ENCODE results near the gene KRT72. TPM values are rescaled to one million over a fixed set of nuclear protein-coding genes. Genes with fewer than 3 reads are reported as not detected.

The KRT72 gene
- total RNA-seq, 3 donors from 2014 or later: not detected

- Histone ChIP-seq H3K9me3 (no peaks in the 10 kb centered on the region), H3K4me3 (no peak overlapping the region), H3K4me1 (no peaks in the 10 kb centered on the region), H3K27me3 (no peaks in the 10 kb centered on the region), H3K36me3 (no peaks in the 10 kb centered on the region), H3K27ac (no peak overlapping the region)
- intact Hi-C loops (cut with DNase I; ENCODE audit: low total_unique reads): no loop called here
- TF ChIP-seq CTCF (IDR thresholded peaks at IDR 0.05) (no peak), POLR2AphosphoS5 (IDR thresholded peaks at IDR 0.05) (no peak), POLR2A (IDR thresholded peaks at IDR 0.05) (no peak)
- DNase-seq (ENCODE audit: low spot score in 2 of 2): no peak
Observed at GRCh38 chr12:52622349-52622748, 21.1 kb upstream of the KRT72 start.

- no peak overlapping the region for H3K4me3 ChIP-seq
- no peak overlapping the region for H3K27ac ChIP-seq
- TF ChIP-seq POLR2A (IDR thresholded peaks at IDR 0.05) (no peak), POLR2AphosphoS5 (IDR thresholded peaks at IDR 0.05) (no peak), CTCF (IDR thresholded peaks at IDR 0.05) (no peak)
- no peaks in the 10 kb centered on the region for H3K4me1 ChIP-seq
- no peak for DNase-seq (ENCODE audit: low spot score in 2 of 2)
- H3K36me3 ChIP-seq: no peaks in the 10 kb centered on the region
- intact Hi-C loops (cut with DNase I; ENCODE audit: low total_unique reads): no loop called here
- no peaks in the 10 kb centered on the region for H3K9me3 ChIP-seq
- no peaks in the 10 kb centered on the region for H3K27me3 ChIP-seq
Observed at GRCh38 chr12:52618866-52619265, 17.6 kb upstream of the KRT72 start.

GRCh38 chr12:52618216-52618615 is 17.0 kb upstream of the KRT72 start, which contains the start of gene KRT73:
Gene KRT73, minus strand, starts transcription at chr12:52618559. Its CDS starts 35 bp downstream, at chr12:52618524.
- no peak for DNase-seq (ENCODE audit: low spot score in 2 of 2)

GRCh38 chr12:52617403-52617785 is 16.1 kb upstream of the KRT72 start:
- Histone ChIP-seq H3K27ac (no peak overlapping the region), H3K4me3 (no peak overlapping the region), H3K4me1 (no peaks in the 10 kb centered on the region), H3K9me3 (no peaks in the 10 kb centered on the region), H3K27me3 (no peaks in the 10 kb centered on the region), H3K36me3 (no peaks in the 10 kb centered on the region)
- no peak for DNase-seq (ENCODE audit: low spot score in 2 of 2)
- TF ChIP-seq POLR2AphosphoS5 (IDR thresholded peaks at IDR 0.05) (no peak), CTCF (IDR thresholded peaks at IDR 0.05) (no peak), POLR2A (IDR thresholded peaks at IDR 0.05) (no peak)
- intact Hi-C loops (cut with DNase I; ENCODE audit: low total_unique reads): no loop called here

More at GRCh38 chr12:52618216-52618615, 17.0 kb upstream of the KRT72 start, which contains the start of gene KRT73:
- no peak within 1 kb of the TSS for H3K4me3 ChIP-seq
- no peak within 1 kb of the TSS for H3K27ac ChIP-seq
- H3K4me1 ChIP-seq: no peaks in the 10 kb centered on the region
- intact Hi-C loops (cut with DNase I; ENCODE audit: low total_unique reads): no loop called here
- no peak for TF ChIP-seq POLR2AphosphoS5 (IDR thresholded peaks at IDR 0.05)
- TF ChIP-seq POLR2A (IDR thresholded peaks at IDR 0.05): no peak
- TF ChIP-seq CTCF (IDR thresholded peaks at IDR 0.05): no peak
- no peaks in the 10 kb centered on the region for H3K27me3 ChIP-seq
- no peaks in the 10 kb centered on the region for H3K36me3 ChIP-seq
- H3K9me3 ChIP-seq: no peaks in the 10 kb centered on the region

- Histone ChIP-seq H3K9me3 (no peaks in the 10 kb centered on the region), H3K27me3 (no peaks in the 10 kb centered on the region), H3K27ac (no peak overlapping the region), H3K4me3 (no peak overlapping the region), H3K4me1 (no peaks in the 10 kb centered on the region), H3K36me3 (no peaks in the 10 kb centered on the region)
- no peak for DNase-seq (ENCODE audit: low spot score in 2 of 2)
- TF ChIP-seq POLR2A (IDR thresholded peaks at IDR 0.05) (no peak), CTCF (IDR thresholded peaks at IDR 0.05) (no peak), POLR2AphosphoS5 (IDR thresholded peaks at IDR 0.05) (no peak)
- intact Hi-C loops (cut with DNase I; ENCODE audit: low total_unique reads): no loop called here
Observed at GRCh38 chr12:52616680-52617402, 15.6 kb upstream of the KRT72 start.

Data from breast epithelium (tissue), 4 donors.